DMS79 treated with DMSO at 0.1 percent for 48 hours (cell line): ENCODE results near the gene OXCT1.
"Not testable (repeated sequence)": the region's sequence is repeated elsewhere in the genome, so short reads cannot be mapped to it uniquely, and the experiment has no call there.

Source experiments
- DNase-seq: peaks from one replicate; lab custom pipeline; 2025; lab: John Stamatoyannopoulos, UW

Gene OXCT1

DNA sequence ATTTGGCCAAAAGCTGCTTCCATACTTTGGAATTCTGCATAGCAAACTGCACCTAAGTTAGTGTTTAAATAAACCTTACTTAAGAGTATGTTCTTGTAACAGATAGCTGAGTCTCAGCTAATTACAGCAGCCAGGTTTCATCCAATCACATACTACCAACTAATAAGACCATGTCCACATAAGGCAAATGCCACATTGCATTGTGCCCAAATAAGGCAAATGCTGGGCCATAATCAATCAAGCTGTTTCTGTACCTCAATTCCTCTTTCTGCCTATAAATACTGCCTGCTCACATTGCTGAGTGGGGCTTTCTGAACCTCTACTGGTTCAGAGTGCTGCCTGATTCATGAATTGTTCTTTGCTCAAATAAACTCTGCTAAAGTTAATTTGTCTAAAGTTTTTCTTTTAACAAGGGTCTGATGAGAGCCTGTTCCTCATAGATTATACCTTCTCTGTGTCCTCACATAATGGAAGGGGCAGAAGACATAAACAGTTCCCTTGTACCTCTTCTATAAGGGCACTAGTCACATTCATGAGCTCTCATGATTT is 4.4 kb upstream of the OXCT1 start:
- no peak for DNase-seq

DNA sequence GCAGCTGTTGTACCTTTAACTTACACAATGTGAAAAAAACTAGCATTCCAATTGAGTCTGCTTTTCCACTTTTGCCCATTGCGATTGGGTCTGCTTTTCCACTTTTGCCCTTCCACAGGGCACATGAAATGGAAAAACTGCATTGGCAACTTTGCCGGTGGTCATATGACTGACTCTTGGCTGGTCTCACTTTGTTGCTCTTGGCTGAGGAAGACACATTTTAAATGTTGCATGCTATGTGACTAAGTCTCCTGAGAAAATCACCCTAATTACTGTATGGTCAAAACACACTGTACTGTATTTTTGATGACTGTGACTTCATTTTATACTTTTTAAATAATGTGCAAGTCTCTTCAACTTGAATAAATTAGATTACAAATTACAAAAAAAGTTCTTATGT is 1.6 kb upstream of the OXCT1 start:
- no peak for DNase-seq

DNA sequence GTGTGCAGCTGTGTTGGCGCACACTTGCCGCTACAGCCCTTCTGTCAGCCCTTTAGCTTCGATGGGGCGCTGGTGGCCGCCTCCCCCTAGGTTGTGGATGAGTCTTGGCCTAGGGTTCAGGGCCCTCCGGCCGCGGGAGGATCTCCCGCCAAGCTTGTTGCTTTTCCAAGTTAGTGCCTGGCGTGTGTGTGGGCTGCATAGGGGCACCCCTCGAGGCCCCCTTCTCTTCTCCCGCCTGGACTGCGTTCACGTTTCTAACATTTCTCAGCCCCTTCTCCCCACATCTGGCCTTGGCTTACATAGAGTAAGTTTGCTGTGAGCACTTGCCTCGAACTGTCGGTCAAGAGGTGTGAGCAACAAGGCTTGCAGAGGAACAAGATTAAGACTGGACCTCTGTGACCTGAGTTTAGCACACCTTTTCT is 413 bp upstream of the OXCT1 start:
- DNase-seq = peak; percentile 5

DNA sequence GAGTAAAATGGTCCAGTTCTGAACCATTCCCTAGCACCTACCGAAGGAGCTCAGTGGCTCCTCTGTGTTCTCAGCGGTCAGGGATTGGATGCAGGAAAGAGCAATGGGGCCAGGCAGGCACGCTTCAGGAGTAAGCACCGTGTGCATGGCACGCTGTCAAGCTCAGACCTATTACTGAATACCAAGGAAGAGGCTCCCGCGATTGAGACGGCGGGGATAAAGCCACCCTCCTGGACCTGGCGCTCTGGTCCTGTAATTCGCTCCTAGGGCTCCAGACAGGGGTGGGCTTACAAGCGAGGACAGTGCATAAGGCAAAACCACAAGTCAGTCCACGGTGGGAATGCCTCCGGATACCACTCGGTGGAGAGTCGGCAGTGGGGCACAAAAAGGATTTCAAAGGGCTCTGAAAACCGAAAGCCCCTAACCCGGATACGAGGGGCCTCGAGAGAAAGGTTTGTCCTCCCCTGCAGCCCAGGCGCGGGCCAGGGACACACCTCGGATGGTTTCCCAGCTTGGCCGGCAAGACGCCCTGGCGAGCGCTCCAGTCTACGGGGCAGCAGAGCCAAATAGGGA is 988 bp downstream of the OXCT1 start:
- DNase-seq = peak; percentile 31

DNA sequence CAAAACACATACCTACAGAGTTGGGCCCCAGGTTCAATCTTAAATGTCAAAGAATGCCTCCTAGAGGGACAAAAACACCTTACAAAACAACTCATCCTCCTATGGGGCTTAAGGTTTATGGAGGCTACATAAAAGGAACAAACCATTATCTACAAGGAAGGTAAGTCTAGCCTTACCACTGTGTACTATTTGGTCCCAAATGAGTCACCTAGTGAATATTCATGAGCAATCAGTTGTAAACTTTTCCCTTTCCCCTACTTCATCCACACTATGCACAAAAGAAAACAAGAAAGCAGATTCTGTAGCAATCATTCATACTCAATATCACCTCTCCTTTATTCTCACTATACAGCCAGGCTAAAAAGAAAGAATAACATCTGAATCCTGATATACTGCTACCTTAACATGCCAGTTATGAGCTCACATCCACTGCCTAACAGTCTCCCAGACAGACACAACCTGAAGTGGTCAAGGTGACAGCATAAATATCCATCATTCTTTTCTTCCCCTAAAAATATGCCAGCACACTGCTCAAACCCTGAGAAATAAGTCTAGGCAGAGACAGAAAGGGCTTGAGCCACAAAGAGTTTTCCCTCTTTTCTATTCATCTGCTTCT is 6.2 kb downstream of the OXCT1 start:
- no peak for DNase-seq

DNA sequence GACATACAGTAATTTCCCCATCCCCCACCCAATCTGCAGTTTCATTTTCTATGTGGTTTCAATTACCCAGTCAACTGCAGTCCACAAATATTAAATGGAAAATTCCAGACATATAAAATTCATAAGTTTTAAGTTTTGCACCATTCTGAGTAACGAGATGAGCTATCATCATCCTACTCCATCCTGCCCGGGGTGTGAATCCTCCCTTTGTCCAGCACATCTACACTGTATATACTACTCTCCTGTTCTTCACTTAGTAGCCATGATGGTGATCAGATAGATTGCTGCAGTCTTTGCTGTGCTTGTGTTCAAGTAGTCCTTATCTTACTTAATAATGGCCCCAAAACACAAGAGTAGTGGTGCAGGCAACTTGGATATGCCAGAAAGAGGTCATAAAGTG is 11.3 kb downstream of the OXCT1 start:
- no peak for DNase-seq

DNA sequence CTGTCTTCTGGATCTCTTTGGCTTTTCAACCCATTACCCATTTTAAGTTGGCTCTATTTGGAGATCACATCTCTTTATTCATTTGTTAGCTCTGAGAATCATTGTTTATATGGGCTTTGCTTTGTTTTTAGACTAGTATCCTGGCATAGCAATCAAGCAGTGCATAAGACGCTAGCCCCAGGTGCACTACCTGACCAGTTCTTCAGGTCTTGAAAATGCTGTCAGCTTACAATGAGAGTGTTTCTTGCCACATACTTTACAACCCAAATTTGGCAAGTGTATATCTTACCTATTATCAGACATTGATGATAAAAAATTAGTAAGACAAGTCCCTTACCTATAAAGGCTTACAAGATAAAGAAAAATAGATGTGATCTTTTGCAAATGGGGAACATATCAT is 12.2 kb downstream of the OXCT1 start:
- DNase-seq = no peak

DNA sequence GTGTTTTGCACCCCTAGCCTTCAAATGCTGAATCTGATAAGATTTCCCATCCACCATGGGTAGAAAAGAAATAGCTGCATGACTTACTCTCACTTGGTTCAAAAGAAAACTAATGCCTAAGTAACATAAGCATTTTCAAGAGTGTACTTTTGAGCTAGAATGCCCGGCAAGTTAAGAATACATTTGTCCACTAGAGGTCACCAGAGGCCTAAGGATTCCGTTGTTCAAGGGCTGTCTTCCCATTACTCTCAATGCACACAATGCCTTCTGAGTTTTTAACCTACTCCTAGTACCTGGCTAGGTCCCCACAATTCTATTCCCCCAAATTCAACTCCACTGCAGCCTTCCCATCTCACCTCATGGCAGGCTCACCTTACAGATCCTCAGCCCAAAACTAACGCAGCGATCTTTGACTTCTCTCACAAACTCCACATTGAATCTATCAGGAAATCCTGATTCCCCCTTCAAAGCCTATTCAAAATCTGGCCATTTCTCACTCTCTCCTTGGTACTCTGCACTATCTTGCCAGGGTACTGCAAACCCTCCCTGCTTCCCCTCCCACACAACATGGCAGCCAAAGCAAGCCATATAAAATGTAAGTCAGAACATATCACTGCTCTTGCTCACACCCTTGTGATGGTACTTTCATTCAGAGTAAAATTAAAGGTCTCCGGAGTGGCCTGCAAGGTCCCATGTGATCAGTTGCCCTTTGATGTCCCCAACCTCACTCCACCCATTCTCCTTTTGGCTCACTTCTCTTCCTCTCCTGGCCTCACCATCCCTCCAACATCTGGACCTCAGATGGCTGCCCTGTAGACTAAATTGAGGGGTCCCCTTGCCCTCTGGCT is 13.4 kb downstream of the OXCT1 start:
- peak; percentile 46 for DNase-seq

DNA sequence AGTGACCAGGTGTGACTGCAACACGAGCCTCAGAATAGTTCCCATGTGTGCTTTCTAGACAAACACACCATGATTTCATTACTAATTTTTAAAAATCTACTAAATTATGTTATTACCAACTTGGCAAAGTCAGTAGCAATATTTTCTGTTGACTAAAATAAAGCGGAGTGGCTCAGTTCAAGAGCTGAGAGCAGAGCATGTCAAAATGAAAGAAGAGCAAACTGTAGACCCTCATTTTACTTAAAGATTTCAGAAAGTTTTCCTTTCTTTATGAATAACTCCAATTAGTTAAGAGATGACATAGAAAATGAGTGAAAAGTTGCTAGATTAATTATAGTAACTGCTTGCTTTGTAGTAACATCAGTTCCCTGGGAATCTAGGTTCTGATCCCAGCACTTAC is 17.9 kb downstream of the OXCT1 start:
- DNase-seq = no peak

DNA sequence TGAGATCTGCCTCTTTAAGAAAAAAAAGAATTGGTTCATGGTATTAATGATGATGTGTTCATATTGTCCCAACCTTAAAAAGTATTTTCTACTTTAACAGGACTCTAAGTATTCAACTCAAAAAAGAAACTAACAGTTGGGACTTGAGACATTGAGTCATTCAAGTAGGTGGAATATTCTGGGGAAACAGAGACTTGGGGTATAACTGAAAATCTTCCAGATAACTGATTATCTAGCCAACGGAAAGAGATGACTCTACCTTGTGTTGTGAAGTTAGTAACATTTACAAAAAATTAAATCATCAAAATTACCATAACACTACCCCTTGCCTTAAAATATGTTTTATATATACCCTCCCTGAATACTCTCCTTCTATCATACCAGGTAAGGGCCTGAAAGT is 19.1 kb downstream of the OXCT1 start:
- DNase-seq = no peak

DNA sequence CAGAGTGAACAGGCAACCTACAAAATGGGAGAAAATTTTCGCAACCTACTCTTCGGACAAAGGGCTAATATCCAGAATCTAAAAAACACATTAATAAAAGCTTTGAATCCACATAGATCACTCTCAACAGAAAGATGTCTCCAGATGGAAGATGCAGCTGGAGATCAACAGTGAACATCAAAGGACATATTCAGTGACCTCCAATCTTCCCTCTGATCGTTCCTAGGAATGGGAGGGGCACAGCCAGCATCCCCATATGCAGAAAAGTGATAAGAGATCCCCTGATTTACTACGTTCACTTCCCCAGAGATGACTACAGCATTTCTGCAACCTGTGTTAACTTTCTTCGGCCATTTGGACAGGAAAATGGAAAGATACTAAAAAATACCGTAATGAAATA is 21.2 kb downstream of the OXCT1 start:
- no peak for DNase-seq

DNA sequence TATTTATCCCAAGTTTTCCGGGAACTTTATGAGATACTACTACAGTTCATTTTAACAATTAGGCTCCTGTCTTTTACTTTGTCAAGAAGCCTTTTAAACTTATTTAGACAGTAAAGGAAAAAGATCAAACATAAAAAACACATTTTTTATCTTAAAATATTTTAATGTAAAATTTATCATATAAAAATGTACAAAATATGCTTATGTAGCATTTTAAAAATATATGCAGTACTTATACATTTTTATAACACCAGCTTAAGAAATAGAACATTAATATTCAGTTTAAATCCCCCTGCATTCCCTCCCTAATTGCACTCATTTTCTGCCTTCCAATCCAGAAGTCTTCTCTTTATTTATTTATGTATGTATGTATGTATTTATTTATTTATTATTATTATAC is 24.5 kb downstream of the OXCT1 start:
- not testable (repeated sequence) for DNase-seq

DNA sequence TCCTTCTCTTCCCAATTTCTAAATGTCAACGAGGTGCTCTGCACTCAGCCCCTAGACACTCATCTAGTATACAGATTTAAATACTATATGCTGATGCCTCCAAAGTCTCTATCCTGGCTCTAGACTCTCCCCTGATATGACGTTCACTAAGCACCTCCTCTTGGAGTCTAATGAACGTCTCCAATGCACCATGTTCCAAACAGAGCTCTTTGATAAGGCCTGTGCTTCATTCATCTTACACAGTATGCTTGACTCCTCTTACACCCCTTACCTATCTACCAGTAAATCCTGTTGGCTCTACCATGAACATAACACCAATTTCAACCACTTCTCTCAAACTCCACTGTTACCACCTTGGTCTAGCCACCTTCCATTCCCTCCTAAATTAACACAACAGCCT is 25.7 kb downstream of the OXCT1 start:
- DNase-seq = no peak

DNA sequence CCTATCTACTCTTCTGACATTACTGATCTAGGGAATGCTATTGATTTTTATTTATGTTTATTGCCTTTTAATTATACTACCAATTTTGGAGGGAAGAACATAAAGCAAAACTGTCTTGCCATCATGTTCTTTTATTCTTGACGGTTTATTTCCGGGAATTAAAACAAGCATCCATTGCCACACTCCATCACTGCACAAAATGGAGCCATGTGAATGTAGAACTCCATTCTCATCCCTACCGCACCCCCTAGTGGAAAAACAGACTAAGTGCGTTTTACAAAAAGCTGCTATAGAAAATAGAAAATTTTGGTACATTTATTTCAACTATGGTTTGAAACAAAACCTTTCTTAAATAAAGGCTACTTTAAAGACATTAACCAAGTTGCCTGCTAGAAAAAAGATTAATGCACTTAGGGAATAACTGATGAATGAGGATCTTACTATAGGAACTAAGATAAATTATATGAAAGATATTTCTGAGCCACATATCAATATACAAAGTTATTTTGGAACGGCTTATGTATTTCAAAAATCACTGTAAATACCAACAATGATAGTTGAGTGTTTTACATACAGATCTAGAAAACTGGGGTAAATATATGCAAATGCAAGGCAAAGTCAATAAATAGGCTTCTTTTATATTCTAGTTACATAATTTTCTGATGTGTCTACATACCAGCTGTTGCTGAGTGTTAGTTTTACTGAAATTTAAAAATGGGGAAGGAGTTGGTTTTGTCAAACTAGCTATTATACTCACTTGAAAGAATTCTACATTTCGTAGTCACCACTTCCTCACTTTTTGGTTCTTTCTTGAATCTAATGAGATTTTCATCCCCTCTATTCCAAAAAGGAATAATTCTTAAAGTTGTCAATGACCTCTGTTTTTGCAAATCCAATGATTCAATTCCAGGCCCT is 26.5 kb downstream of the OXCT1 start:
- peak; percentile 17 for DNase-seq

DNA sequence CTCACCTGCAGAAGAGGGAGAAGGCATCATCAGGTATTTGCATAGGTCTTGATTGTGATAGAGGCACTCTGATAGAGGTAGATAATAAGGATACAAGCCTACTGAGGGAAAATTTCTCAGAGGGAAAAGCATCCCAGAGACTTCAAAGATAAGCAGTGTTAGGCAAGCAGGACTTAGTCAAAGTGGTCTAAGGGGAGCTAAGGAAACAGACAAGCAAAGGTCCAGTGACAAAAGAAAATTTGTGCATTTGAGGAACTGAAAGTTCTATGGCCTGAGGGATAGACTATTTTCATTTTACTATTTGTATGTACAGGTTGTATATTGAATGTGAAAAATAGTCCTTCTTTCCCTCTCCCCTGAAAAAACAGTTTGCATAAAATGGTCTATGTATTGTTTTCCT is 27.4 kb downstream of the OXCT1 start:
- DNase-seq = no peak

DNA sequence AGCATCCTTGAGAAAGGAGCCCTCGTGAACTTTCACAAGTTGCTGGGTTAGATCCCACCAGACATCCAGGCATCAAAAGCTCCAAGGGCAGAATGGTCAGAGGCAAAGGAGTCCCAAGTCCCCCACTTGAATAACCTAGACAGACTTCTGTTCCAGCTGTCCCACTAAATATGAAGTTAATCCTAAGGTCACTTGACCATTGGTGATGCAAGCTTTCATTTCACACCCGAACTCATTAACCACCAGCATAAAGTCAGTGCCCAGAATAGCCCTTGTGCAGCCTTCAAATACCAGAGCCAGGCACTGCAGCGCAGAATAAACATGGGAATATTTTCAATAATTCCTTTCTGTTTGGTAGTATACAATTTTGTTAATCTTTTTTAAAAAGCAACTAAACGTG is 28.9 kb downstream of the OXCT1 start:
- DNase-seq = no peak

DNA sequence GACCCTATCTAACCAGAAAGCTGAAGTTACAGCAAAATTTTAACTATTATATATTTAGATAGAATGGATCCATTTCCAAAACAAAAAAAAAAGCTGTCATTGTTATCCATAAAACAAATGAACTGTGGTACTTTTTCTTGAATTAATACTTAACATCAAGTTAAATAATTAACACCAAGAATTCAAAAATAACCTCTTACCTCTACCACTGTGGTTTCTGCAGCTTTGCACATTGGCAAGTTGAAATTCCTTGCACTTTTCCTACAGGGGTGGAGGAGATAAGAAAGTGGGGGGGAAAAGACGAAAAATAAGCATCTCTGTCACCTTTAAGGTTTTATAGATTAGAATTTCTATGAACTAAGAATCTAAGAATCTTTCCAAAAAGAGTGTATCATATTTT is 30.0 kb downstream of the OXCT1 start:
- no peak for DNase-seq

DNA sequence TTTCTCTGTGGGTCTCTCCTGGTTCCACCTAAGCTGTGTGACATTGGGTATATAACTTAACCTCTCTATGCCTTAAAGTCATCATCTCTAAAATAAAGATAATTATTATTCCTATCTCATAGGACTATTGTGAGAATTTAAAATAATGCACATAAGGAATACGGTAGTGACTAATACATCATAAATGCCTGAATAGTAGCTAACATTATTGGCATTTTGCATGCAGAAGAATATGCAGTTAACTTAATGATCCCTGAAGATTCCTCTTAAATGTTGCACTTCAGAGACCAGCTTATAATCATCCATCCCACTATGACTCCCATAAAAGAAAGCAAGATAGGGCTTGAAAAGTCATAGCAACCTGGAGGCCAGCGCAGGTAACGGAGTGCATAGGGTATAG is 32.4 kb downstream of the OXCT1 start:
- DNase-seq = no peak

DNA sequence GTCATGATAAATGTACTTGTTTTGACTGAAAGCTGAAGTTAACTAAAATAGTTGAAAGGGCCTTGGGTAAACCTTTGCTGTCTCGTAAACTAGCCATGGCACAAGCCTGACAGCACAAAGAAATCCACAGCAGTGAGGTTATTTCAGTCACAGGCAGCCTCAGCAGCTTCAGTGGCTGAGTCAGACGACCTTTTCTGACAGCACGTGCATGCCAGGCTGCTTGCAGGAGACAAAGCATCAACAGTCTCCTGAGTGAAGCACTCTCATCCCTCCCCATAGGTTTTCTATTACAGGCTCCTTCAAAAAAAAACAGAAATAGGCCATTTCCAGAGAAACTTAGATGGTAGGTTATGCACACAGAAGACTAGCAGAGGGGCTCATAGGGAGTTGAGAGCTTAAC is 34.6 kb downstream of the OXCT1 start:
- no peak for DNase-seq

DNA sequence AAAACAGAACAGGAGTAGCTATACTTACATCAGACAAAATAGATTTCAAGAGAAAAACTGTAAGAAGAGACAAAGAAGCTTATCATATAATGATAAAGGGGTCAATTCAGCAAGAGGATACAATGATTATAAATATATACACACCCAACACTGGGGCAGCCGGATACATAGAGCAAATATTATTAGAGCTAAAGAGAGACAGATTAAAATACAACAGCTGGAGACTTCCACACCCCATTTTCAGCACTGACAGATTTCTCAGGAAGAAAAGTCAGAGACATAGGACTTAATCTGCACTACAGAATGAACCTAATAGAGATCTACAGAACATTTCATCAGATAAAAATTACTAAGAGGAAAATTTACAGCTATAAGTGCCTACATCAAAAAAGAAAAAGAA is 35.7 kb downstream of the OXCT1 start:
- no peak for DNase-seq

DNA sequence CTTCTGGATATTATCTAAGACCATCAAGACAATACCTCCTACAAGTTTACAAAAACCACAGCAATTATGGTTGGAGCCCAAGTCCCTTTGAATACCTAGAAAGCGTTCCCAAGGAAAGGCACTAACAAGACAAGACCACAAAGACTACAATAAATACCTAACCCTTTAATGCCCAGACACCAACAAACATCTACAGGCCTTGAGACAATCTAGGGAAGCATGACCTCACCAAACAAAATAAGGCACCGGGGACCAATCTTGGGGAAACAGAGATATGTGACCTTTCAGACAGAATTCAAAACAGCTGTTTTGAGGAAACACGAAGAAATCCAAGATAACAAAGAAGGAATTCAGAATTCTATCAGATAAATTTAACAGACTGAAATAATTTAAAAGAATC is 37.8 kb downstream of the OXCT1 start:
- no peak for DNase-seq

DNA sequence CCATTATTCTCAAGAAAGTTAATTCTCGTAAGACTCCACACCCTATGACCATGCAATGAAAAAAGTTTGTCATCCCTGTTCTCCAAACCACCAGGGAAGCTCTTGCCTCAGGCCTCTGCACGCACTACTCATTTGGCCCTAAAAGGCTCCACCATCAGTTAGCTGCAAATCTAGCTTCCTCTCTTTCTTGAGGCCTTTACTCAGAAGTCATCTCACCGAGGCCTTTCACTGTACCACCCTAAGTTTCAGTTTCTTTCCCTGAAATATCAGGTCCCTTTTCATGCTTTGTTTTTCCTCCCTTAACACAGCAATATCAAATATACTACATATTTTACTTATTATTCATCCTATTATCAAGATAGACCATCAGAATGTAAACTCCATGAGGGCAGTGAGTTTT is 39.1 kb downstream of the OXCT1 start:
- no peak for DNase-seq
